GM23338 (cell line): ENCODE data around the gene SLC13A4. TPM values are rescaled to one million over a fixed set of nuclear protein-coding genes. Genes with fewer than 3 reads are reported as not detected.

Experiments used
- ATAC-seq: fragments of 200-7000 bp; cut with Tn5 transposase; 3 replicates; pipeline ENCODE4 v1.9.1; 2020
- DNase-seq: peaks from one replicate; pipeline ENCODE4 v3.0.0-alpha.2; 2015; ENCODE audit warnings: low spot score
- H2AFZ ChIP-seq: fragments of 200-600 bp; sonication (generic); 2 replicates; pipeline ENCODE4 v1.8.0; 2016; ENCODE audit warnings: antibody characterized with exemption, mild to moderate bottlenecking, moderate library complexity
- H3F3A ChIP-seq: fragments of 200-600 bp; sonication (generic); replicated peaks from 2 replicates; pipeline ENCODE4 v1.8.0; 2017; ENCODE audit warnings: antibody characterized with exemption, mixed run types, low read depth
- H3K27ac ChIP-seq: fragments of 200-600 bp; sonication (generic); 2 replicates; pipeline ENCODE4 v1.6.1; 2016; ENCODE audit warnings: low read depth
- H3K27me3 ChIP-seq: fragments of 200-600 bp; sonication (generic); 2 replicates; pipeline ENCODE4 v1.8.0; 2016; ENCODE audit warnings: mild to moderate bottlenecking, mixed run types, moderate library complexity; ENCODE audit not compliant: insufficient read depth
- H3K36me3 ChIP-seq: fragments of 200-600 bp; sonication (generic); 2 replicates; pipeline ENCODE4 v1.8.0; 2016; ENCODE audit warnings: mild to moderate bottlenecking; ENCODE audit not compliant: insufficient read depth
- H3K4me1 ChIP-seq: fragments of 200-600 bp; sonication (generic); 2 replicates; pipeline ENCODE4 v1.8.0; 2016; ENCODE audit warnings: mild to moderate bottlenecking, moderate library complexity; ENCODE audit not compliant: insufficient read depth
- H3K4me2 ChIP-seq: fragments of 200-600 bp; sonication (generic); 2 replicates; pipeline ENCODE4 v1.7.1; 2017; ENCODE audit warnings: mixed run types
- H3K4me3 ChIP-seq: fragments of 200-600 bp; sonication (generic); 2 replicates; pipeline ENCODE4 v1.6.1; 2016; ENCODE audit warnings: mixed run types
- H3K79me2 ChIP-seq: fragments of 200-600 bp; sonication (generic); replicated peaks from 2 replicates; pipeline ENCODE4 v1.8.0; 2017; ENCODE audit warnings: mild to moderate bottlenecking; ENCODE audit not compliant: insufficient read depth
- H3K9me2 ChIP-seq: fragments of 200-600 bp; sonication (generic); 2 replicates; pipeline ENCODE4 v1.8.0; 2017; ENCODE audit not compliant: insufficient read depth
- H4K20me1 ChIP-seq: fragments of 200-600 bp; sonication (generic); replicated peaks from 2 replicates; pipeline ENCODE4 v1.8.0; 2017; ENCODE audit warnings: mild to moderate bottlenecking; ENCODE audit not compliant: insufficient read depth
- H3K27ac Mint-ChIP-seq: 2 replicates; pipeline ENCODE4 v1.8.0; 2020; ENCODE audit warnings: inconsistent platforms, mild to moderate bottlenecking, moderate library complexity, mixed read lengths
- H3K27me3 Mint-ChIP-seq: 3 replicates; pipeline ENCODE4 v1.8.0; 2022; ENCODE audit warnings: low read depth, mild to moderate bottlenecking, moderate library complexity, mixed read lengths, inconsistent platforms; ENCODE audit not compliant: insufficient read depth, poor library complexity
- H3K36me3 Mint-ChIP-seq: 3 replicates; pipeline ENCODE4 v1.8.0; 2021; ENCODE audit warnings: low read depth, mild to moderate bottlenecking, inconsistent platforms, moderate library complexity, mixed read lengths
- H3K4me1 Mint-ChIP-seq: 3 replicates; pipeline ENCODE4 v1.8.0; 2020; ENCODE audit warnings: mild to moderate bottlenecking, inconsistent platforms, mixed read lengths
- H3K4me3 Mint-ChIP-seq: 3 replicates; pipeline ENCODE4 v1.8.0; 2021; ENCODE audit warnings: moderate library complexity, mild to moderate bottlenecking, inconsistent platforms, mixed read lengths
- H3K9me3 Mint-ChIP-seq: 3 replicates; pipeline ENCODE4 v1.8.0; 2020; ENCODE audit warnings: moderate library complexity, mild to moderate bottlenecking, inconsistent platforms, mixed read lengths
- CREB1 ChIP-seq: fragments of 250-450 bp; sonication (Bioruptor Pico); IDR thresholded peaks from 2 replicates; pipeline ENCODE4 v1.5.0; 2020; ENCODE audit warnings: low read depth, mild to moderate bottlenecking, moderate library complexity
- ETS1 ChIP-seq: IDR thresholded peaks from 2 replicates; pipeline ENCODE4 v1.6.1; 2016; ENCODE audit warnings: antibody characterized with exemption
- EZH2 ChIP-seq: fragments of 200-600 bp; sonication (generic); IDR thresholded peaks from one replicate; pipeline ENCODE4 v1.8.0; 2017; ENCODE audit warnings: antibody characterized with exemption, mild to moderate bottlenecking, low read depth; ENCODE audit not compliant: unreplicated experiment
- EZH2phosphoT487 ChIP-seq: fragments of 200-600 bp; sonication (generic); IDR thresholded peaks from one replicate; pipeline ENCODE4 v1.8.1; 2018; ENCODE audit warnings: antibody characterized with exemption; ENCODE audit not compliant: unreplicated experiment
- JUNB ChIP-seq: IDR thresholded peaks from one replicate; pipeline ENCODE4 v1.6.1; 2016; ENCODE audit warnings: antibody characterized with exemption; ENCODE audit not compliant: unreplicated experiment
- NANOG ChIP-seq: IDR thresholded peaks from 2 replicates; pipeline ENCODE4 v1.6.1; 2016; ENCODE audit warnings: antibody characterized with exemption, borderline replicate concordance
- POLR2AphosphoS5 ChIP-seq: IDR thresholded peaks from 2 replicates; pipeline ENCODE4 v1.6.1; 2016; ENCODE audit warnings: antibody characterized with exemption, low read depth
- STAT1 ChIP-seq: IDR thresholded peaks from one replicate; pipeline ENCODE4 v1.6.1; 2016; ENCODE audit warnings: antibody characterized with exemption; ENCODE audit not compliant: unreplicated experiment
- ZNF114 ChIP-seq: fragments of 250-450 bp; sonication (Bioruptor Pico); IDR thresholded peaks from 2 replicates; pipeline ENCODE4 v1.5.0; 2020; ENCODE audit warnings: mild to moderate bottlenecking, moderate library complexity
- ZNF331 ChIP-seq: fragments of 250-450 bp; sonication (Bioruptor Pico); IDR thresholded peaks from 2 replicates; pipeline ENCODE4 v1.5.0; 2020; ENCODE audit warnings: low read depth, mild to moderate bottlenecking, moderate library complexity
- polyA plus RNA-seq: library from polyadenylated mRNA; unstranded; fragments of >200 nt; fragmentation: Nextera tagmentation; extraction: Ambion mirVana; gene quantifications from 2 replicates; pipeline ENCODE4 v1.2.1, GENCODE V29; 2016
- total RNA-seq: library from RNA; depleted of rRNA; stranded (reverse); fragments of >200 nt; shearing (Covaris generic); gene quantifications from 2 replicates; pipeline ENCODE4 v1.2.3, GENCODE V29; 2014
- TF ChIP-seq, protein P1 (sequence below): IDR thresholded peaks from one replicate; pipeline ENCODE4 v1.6.1; 2018; ENCODE audit warnings: antibody characterized with exemption; ENCODE audit not compliant: unreplicated experiment
- TF ChIP-seq, protein P2 (sequence below), 2 experiments: fragments of 200-600 bp in 1 of 2; sonication (generic) in 1 of 2; conservative IDR thresholded peaks; 2 replicates each; pipeline versions ENCODE4 v1.5.1 to v1.6.1; 2016 to 2017; ENCODE audit warnings: antibody characterized with exemption in 2 of 2, low read depth in 2 of 2, mild to moderate bottlenecking in 2 of 2, moderate library complexity in 1 of 2
- TF ChIP-seq, protein P3 (sequence below): fragments of 250-450 bp; sonication (Bioruptor Pico); IDR thresholded peaks from 2 replicates; pipeline ENCODE4 v1.5.0; 2020; ENCODE audit warnings: mild to moderate bottlenecking, moderate library complexity

The SLC13A4 gene
- total and polyA plus RNA-seq, 2 experiments from 2014 or later = 1.7 to 2.3 TPM

DNA sequence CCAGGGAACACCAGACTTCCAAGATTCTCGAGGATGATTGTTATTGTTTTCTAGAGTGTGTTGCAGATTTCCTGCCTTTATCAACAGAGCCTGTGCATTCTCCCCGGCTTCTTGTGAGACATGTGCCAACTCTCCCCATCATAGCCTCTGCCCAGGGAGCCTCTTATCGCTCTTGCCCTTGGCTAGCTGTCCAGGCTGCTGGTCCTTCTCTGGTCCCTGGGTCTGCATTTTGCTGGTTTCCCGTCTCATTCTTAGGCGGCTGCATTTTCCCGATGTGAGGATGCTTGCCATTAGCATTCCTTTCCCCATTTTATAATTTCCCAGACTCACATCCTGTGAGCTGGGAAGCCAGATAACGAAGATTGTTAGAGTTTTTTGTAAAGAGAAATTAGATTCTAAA, 15.2 kb downstream of the SLC13A4 start:
- Histone ChIP-seq H4K20me1 (no peaks in the 10 kb centered on the region), H3K27me3 (no peaks in the 10 kb centered on the region), H3K4me2 (peak overlapping the region; percentile 31; the same call in 1 of the 2 replicates), H3K9me2 (no peaks in the 10 kb centered on the region), H3K4me3 (no peak overlapping the region), H3K79me2 (no peaks in the 10 kb centered on the region), H3K36me3 (no peaks in the 10 kb centered on the region), H3K27ac (no peak overlapping the region), H3K4me1 (peaks cover 13% of the 10 kb centered on the region), H3F3A (0 out of 2 replicates have a peak, but pooled peaks cover 6% of the 10 kb centered on the region), H2AFZ (no peak overlapping the region)
- peaks cover 3% of the 10 kb centered on the region for H3K27me3 Mint-ChIP-seq
- no peak overlapping the region for H3K27ac Mint-ChIP-seq
- H3K4me3 Mint-ChIP-seq = no peak overlapping the region
- no peaks in the 10 kb centered on the region for H3K36me3 Mint-ChIP-seq
- H3K4me1 Mint-ChIP-seq = peaks cover 12% of the 10 kb centered on the region
- no peak for ATAC-seq
- TF ChIP-seq, protein P1, sequence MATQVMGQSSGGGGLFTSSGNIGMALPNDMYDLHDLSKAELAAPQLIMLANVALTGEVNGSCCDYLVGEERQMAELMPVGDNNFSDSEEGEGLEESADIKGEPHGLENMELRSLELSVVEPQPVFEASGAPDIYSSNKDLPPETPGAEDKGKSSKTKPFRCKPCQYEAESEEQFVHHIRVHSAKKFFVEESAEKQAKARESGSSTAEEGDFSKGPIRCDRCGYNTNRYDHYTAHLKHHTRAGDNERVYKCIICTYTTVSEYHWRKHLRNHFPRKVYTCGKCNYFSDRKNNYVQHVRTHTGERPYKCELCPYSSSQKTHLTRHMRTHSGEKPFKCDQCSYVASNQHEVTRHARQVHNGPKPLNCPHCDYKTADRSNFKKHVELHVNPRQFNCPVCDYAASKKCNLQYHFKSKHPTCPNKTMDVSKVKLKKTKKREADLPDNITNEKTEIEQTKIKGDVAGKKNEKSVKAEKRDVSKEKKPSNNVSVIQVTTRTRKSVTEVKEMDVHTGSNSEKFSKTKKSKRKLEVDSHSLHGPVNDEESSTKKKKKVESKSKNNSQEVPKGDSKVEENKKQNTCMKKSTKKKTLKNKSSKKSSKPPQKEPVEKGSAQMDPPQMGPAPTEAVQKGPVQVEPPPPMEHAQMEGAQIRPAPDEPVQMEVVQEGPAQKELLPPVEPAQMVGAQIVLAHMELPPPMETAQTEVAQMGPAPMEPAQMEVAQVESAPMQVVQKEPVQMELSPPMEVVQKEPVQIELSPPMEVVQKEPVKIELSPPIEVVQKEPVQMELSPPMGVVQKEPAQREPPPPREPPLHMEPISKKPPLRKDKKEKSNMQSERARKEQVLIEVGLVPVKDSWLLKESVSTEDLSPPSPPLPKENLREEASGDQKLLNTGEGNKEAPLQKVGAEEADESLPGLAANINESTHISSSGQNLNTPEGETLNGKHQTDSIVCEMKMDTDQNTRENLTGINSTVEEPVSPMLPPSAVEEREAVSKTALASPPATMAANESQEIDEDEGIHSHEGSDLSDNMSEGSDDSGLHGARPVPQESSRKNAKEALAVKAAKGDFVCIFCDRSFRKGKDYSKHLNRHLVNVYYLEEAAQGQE = no peak
- TF ChIP-seq ZNF331 (no peak), ZNF114 (no peak), JUNB (no peak), EZH2 (no peak), STAT1 (no peak), EZH2phosphoT487 (no peak), CREB1 (CRISPR knock-in tag) (no peak), ETS1 (no peak), POLR2AphosphoS5 (no peak), NANOG (no peak)
- TF ChIP-seq, protein P2, sequence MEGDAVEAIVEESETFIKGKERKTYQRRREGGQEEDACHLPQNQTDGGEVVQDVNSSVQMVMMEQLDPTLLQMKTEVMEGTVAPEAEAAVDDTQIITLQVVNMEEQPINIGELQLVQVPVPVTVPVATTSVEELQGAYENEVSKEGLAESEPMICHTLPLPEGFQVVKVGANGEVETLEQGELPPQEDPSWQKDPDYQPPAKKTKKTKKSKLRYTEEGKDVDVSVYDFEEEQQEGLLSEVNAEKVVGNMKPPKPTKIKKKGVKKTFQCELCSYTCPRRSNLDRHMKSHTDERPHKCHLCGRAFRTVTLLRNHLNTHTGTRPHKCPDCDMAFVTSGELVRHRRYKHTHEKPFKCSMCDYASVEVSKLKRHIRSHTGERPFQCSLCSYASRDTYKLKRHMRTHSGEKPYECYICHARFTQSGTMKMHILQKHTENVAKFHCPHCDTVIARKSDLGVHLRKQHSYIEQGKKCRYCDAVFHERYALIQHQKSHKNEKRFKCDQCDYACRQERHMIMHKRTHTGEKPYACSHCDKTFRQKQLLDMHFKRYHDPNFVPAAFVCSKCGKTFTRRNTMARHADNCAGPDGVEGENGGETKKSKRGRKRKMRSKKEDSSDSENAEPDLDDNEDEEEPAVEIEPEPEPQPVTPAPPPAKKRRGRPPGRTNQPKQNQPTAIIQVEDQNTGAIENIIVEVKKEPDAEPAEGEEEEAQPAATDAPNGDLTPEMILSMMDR (conservative IDR thresholded peaks at IDR 0.05; ENCODE audit: low read depth in 2 of 2) = no peak
- TF ChIP-seq, protein P3, sequence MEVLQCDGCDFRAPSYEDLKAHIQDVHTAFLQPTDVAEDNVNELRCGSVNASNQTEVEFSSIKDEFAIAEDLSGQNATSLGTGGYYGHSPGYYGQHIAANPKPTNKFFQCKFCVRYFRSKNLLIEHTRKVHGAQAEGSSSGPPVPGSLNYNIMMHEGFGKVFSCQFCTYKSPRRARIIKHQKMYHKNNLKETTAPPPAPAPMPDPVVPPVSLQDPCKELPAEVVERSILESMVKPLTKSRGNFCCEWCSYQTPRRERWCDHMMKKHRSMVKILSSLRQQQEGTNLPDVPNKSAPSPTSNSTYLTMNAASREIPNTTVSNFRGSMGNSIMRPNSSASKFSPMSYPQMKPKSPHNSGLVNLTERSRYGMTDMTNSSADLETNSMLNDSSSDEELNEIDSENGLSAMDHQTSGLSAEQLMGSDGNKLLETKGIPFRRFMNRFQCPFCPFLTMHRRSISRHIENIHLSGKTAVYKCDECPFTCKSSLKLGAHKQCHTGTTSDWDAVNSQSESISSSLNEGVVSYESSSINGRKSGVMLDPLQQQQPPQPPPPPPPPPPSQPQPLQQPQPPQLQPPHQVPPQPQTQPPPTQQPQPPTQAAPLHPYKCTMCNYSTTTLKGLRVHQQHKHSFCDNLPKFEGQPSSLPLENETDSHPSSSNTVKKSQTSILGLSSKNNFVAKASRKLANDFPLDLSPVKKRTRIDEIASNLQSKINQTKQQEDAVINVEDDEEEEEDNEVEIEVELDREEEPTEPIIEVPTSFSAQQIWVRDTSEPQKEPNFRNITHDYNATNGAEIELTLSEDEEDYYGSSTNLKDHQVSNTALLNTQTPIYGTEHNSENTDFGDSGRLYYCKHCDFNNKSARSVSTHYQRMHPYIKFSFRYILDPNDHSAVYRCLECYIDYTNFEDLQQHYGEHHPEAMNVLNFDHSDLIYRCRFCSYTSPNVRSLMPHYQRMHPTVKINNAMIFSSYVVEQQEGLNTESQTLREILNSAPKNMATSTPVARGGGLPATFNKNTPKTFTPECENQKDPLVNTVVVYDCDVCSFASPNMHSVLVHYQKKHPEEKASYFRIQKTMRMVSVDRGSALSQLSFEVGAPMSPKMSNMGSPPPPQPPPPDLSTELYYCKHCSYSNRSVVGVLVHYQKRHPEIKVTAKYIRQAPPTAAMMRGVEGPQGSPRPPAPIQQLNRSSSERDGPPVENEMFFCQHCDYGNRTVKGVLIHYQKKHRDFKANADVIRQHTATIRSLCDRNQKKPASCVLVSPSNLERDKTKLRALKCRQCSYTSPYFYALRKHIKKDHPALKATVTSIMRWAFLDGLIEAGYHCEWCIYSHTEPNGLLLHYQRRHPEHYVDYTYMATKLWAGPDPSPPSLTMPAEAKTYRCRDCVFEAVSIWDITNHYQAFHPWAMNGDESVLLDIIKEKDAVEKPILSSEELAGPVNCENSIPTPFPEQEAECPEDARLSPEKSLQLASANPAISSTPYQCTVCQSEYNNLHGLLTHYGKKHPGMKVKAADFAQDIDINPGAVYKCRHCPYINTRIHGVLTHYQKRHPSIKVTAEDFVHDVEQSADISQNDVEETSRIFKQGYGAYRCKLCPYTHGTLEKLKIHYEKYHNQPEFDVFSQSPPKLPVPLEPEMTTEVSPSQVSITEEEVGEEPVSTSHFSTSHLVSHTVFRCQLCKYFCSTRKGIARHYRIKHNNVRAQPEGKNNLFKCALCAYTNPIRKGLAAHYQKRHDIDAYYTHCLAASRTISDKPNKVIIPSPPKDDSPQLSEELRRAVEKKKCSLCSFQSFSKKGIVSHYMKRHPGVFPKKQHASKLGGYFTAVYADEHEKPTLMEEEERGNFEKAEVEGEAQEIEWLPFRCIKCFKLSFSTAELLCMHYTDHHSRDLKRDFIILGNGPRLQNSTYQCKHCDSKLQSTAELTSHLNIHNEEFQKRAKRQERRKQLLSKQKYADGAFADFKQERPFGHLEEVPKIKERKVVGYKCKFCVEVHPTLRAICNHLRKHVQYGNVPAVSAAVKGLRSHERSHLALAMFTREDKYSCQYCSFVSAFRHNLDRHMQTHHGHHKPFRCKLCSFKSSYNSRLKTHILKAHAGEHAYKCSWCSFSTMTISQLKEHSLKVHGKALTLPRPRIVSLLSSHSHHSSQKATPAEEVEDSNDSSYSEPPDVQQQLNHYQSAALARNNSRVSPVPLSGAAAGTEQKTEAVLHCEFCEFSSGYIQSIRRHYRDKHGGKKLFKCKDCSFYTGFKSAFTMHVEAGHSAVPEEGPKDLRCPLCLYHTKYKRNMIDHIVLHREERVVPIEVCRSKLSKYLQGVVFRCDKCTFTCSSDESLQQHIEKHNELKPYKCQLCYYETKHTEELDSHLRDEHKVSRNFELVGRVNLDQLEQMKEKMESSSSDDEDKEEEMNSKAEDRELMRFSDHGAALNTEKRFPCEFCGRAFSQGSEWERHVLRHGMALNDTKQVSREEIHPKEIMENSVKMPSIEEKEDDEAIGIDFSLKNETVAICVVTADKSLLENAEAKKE (CRISPR knock-in tag) = no peak
- H3K9me3 Mint-ChIP-seq = no peaks in the 10 kb centered on the region
- no peak for DNase-seq
